ENCODE results near the gene TPM2.
"Not testable (repeated sequence)": the region's sequence is repeated elsewhere in the genome, so short reads cannot be mapped to it uniquely, and the experiment has no call there.

TPM2 gene

GRCh38 chr9:35639631-35640030 lies 50.1 kb downstream of the TPM2 start:
- DNase-seq (ENCODE audit: insufficient read length, low spot score) (no peak), FAIRE-seq (no peak)
- TF ChIP-seq POLR2A (IDR thresholded peaks at IDR 0.05; ENCODE audit: low read depth, low read length) (no peak), TAF1 (IDR thresholded peaks at IDR 0.05; ENCODE audit: low read depth, low read length) (no peak), PAX5 (IDR thresholded peaks at IDR 0.05; ENCODE audit: insufficient read depth, low read length, severe bottlenecking) (no peak), POLR2AphosphoS5 (IDR thresholded peaks at IDR 0.05; ENCODE audit: low read depth, low read length) (no peak), POU2F2 (IDR thresholded peaks at IDR 0.05; ENCODE audit: low read depth, low read length) (no peak), SPI1 (IDR thresholded peaks at IDR 0.05; ENCODE audit: low read depth, low read length) (no peak)

GRCh38 chr9:35639225-35639624 lies 50.5 kb downstream of the TPM2 start:
- peak; percentile 82 for FAIRE-seq
- DNase-seq (ENCODE audit: insufficient read length, low spot score) = not testable (repeated sequence)

- not testable (repeated sequence) for FAIRE-seq; DNase-seq (ENCODE audit: insufficient read length, low spot score)
Observed at GRCh38 chr9:35638751-35639150, 51.0 kb downstream of the TPM2 start.

DNA sequence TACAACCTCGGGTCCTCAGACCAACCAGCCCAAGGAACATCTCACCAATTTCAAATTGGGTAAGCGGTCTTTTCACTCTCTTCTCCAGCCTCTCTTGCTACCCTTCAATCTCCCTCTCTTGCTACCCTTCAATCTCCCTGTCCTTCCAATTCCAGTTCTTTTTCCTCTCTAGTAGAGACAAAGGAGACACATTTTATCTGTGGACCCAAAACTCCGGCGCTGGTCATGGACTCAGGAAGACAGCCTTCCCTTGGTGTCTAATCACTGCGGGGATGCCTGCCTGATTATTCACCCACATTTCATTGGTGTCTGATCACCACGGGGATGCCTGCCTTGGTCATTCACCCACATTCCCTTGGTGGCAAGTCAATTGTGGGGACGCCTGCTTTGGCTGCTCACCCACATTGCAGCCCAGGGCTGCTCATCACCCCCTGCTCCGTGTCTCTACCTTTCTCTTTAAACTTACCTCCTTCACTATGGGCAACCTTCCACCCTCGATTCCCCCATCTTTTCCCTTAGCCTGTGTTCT lies 52.2 kb downstream of the TPM2 start:
- FAIRE-seq; DNase-seq (ENCODE audit: insufficient read length, low spot score): not testable (repeated sequence)

GRCh38 chr9:35636877-35637246 lies 52.9 kb downstream of the TPM2 start:
- DNase-seq (ENCODE audit: insufficient read length, low spot score) = not testable (repeated sequence)
- peak; percentile 28 for FAIRE-seq

- DNase-seq (ENCODE audit: insufficient read length, low spot score) = no peak
- TF ChIP-seq TAF1 (IDR thresholded peaks at IDR 0.05; ENCODE audit: low read depth, low read length) (no peak), SPI1 (IDR thresholded peaks at IDR 0.05; ENCODE audit: low read depth, low read length) (no peak)
- FAIRE-seq = no peak
Observed at GRCh38 chr9:35636135-35636876, 53.4 kb downstream of the TPM2 start.

- DNase-seq (ENCODE audit: insufficient read length, low spot score) (no peak), FAIRE-seq (no peak)
- TF ChIP-seq POLR2AphosphoS5 (IDR thresholded peaks at IDR 0.05; ENCODE audit: low read depth, low read length) (no peak), SPI1 (IDR thresholded peaks at IDR 0.05; ENCODE audit: low read depth, low read length) (no peak), POU2F2 (IDR thresholded peaks at IDR 0.05; ENCODE audit: low read depth, low read length) (no peak), PAX5 (IDR thresholded peaks at IDR 0.05; ENCODE audit: insufficient read depth, low read length, severe bottlenecking) (no peak), POLR2A (IDR thresholded peaks at IDR 0.05; ENCODE audit: low read depth, low read length) (no peak), TAF1 (IDR thresholded peaks at IDR 0.05; ENCODE audit: low read depth, low read length) (no peak)
Observed at GRCh38 chr9:35635730-35636129, 54.0 kb downstream of the TPM2 start.
